Ecto neural progenitor cell (in vitro differentiated cells): ENCODE measurements around the gene SMAD6.
A peak's percentile ranks its signal among the peaks of the same experiment; 100 is the strongest.

Experiments
- DNase-seq: peaks from one replicate; pipeline ENCODE4 v3.0.0-alpha.2; 2018; ENCODE audit warnings: low spot score

The SMAD6 gene

DNA sequence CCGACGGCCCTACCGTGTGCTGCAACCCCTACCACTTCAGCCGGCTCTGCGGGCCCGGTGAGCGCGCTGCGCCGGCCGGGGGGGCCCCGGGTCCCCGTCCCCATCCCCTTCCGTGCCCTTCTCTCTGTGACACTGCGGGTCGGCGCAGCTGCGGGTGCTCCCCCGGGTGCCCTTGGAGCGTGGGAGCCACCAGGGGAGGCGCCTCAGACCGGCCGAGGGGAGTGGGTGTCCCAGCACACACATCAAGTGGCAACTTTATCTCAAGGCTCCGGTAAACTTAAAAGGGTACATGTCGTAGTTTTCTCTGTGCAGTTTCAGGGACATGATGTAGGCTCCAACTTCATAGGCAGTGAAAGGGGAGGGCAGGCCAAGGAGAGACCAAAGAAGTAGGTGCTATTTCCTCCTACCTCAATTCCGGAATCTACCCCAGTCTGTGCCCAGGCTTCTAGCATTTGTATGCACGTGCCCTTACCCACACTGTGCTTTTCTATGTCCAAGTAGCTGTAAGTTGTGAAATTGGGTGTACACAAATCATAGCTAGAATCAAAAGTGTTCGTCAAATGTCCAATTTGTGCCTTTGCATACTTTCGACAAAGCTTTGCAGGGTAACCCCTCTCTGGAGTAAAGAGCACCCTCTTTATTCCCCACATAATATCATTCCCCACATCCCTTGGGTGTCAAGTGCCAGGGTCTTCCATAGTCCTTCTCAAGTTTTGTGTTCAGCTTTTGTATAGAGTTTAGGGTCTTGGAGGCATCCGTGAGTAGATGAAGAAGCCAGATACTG, 2.2 kb downstream of the SMAD6 start:
- DNase-seq = peak; percentile 56

DNA sequence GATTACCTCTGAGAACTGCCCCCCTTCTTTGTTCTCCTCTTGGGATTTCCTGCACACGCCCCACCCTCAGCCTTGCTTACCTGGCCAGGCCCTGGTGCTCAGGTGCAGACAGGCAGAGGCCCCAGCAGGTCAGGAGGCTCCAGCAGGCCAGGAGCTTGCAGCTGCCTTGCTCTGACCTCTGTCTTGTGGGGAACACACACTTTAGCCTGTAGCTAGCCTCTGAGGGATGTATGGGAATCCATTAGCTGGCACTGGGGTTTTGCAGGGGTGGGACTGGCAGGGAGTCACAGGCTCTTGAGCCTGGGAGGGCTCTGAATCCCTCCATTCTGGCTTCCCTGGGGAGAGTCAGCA, 2.7 kb downstream of the SMAD6 start:
- DNase-seq = no peak

DNA sequence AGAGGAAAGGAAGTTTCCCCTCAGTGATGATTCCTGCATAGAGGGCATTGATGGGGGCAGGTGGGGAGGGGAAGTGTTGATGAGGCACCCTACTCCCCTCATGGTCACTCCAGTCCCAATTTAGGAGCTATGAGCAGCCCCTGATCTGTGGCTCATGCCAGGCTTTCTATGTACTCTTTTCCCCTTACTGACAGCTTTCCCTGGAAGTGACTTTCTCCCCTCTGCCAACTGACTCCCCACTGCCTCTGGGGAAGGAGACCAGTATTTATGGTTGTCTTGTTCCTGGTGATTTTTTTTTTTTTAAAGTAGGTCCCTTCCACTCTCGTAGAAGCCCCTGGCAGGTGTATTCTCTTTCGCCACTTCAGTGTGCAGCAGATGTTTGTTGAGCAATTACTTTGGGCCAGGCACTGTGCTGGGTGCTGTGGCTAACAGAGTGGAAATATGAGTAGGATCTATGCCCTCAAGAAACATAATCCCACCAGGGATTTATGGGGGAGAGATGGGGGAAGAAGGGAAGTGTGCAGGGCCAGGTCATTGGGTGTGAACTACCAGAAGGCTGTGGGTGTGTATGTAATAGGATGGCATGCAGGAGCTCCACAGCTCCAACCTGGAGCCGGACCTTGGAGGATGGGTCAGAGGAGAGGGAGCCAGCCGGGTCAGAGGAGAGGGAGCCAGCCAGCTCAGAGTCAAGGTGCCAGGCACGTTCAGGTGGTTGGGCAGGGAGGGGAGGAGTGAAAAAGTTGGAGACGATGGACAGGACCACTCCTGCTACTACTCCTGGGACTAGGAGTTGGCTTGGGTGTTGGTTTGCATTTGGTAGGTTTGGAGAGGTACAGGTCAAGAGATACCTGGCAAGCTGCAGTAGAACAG, 3.5 kb downstream of the SMAD6 start:
- no peak for DNase-seq

DNA sequence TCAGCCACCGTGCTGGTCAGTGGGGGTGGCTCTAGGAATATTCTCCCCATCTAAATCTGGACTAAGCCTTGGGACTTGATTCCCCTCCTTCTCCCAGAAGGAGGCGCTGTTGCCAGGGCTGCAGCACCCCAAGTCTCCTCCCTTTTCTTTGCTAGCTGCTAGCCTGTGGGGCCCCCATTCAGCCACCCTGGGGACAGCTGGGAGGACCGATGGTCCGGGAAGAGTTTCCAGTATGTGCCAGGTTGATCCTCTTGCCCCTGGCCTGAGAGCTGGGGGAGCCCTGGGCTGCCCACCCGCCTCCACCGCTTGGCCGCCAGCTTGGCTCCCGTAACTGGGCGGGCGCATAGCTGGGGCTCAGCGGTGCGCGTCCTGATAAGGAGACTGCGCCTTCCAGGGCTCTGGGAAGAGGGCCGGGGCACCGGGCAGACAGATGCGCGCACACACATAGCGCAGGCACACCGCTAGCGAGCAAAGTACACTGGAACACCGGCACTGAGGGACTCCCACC, 4.2 kb downstream of the SMAD6 start:
- DNase-seq = no peak

DNA sequence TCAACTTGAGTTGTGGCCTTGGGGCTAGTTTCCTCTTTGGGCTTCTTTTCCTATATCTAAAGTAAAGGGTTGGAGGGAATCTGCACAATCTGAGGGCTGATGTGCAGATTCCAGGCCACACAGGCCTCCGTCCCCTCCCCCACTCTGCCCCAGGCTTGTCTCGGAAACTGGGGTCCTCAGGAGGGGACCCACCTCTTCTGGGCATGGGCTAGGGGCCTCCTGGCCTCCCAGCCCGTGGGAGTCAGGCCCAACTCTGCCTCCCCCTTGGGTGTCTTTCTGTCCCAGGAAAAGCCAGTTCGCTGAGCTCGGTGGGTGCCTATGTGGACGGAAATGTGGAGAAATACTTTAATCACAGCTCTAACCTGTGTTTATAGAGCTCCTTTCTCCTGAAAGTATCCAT, 4.8 kb downstream of the SMAD6 start:
- DNase-seq = no peak

DNA sequence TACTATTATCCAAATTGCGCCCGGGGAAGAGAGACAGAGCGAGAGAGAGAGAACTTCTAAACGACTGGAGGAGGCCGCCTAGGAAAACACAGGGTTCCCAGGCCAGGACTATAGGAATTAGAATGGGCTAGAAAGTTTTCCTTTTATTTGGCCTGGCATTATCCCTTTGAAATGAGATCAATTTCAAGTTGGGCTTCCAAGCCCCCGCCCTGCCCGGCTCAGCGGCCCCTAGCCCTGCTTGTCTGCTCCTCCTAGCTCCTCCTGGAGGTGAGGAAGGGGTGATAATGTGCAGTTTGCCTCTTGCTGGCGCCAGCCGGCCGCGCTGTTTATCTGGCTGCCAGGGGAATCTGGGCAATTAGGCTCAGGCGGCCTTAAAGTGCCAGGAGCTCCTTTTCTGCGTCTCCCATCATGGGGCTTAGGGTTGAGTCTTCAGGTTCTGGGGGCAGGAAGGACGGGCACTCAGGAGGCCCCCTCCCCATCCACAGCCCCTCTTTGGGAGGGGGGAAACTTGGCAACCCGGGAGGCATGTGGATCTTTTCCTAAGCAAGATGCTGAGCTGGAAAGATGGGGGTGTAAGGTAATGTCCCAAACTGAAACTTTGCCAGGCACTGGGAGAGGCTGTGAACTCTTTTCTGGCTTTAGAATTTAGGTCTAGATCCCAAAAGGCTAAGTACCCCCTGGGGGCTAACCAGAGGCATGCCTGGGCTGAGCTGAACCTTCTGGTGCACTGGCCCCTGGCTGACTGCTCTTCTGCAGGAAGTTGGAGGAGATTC, 5.5 kb downstream of the SMAD6 start:
- peak; percentile 80 for DNase-seq

DNA sequence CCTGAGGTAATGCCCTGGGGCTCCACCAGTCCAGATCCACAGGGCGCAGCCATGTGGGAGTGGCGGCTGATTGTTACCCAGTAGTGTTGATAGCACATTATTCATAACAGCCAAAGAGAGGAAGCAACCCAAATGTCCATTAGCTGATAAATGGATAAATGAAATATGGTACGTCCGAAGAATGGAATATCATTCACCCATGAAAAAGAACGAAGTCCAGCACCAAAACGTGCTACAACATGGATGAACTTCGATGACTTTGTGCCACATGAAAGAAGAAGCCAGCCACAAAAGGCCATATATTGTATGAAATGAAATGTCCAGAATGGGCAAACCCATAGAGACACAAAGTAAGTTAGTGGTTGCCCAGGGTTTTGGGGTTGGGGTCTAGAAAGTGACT, 6.4 kb downstream of the SMAD6 start:
- no peak for DNase-seq

DNA sequence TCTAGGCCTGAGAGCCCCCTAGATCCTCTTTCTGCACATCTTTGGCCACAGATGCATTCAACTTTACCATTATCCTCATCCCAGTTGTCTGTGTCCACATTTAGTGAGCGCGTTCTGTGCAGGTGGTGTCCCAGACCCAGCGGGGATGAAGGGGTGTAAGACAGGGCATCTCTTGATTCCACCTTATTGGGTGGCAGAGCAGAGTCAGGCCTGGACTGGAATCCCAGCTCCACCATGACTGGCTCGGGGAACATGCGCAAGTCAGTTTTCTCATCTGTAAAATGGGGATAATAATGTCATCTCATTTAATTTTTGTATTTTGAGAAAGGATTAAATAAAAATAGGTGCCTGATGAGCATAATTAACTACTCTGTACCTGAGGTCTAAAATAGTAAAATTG, 7.8 kb downstream of the SMAD6 start:
- no peak for DNase-seq

DNA sequence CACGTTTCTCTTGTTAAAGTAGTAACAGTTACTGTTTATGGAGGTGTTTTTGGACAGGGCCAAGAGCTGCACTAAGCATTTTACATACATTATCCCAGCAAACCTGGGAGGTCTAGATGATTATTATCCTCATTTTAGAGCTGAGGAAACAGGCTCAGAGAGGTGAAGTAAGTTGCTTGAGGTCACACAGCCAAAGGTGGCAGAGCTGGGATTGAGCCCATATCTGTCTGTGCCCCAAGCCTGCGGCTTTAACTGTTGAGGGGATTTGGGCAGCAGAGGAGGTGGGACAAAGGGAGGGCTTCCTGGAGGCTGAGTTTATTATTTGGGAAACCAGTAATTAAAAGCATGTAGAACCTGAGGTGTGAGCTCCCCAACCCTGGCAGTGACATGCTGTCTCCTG, 9.2 kb downstream of the SMAD6 start:
- DNase-seq = no peak

DNA sequence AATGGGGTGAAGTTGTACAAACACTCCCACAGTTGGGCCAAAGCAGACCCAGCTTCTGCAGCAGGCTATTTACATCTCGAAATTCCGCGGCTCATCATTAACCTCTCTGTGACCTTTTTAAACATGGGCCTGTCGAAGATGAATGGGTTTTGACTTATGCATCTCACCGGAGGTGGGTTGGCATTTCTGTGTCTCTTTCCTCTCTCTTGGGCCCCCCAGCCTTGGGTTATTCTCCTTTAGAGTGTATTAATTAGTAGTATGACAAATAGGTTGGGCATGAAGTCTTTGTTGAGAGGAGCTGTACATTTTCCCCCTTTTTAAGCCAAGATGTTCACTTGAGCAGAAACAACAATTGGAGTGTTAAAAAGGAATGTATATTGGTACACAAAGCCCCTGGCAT, 9.8 kb downstream of the SMAD6 start:
- DNase-seq = no peak

DNA sequence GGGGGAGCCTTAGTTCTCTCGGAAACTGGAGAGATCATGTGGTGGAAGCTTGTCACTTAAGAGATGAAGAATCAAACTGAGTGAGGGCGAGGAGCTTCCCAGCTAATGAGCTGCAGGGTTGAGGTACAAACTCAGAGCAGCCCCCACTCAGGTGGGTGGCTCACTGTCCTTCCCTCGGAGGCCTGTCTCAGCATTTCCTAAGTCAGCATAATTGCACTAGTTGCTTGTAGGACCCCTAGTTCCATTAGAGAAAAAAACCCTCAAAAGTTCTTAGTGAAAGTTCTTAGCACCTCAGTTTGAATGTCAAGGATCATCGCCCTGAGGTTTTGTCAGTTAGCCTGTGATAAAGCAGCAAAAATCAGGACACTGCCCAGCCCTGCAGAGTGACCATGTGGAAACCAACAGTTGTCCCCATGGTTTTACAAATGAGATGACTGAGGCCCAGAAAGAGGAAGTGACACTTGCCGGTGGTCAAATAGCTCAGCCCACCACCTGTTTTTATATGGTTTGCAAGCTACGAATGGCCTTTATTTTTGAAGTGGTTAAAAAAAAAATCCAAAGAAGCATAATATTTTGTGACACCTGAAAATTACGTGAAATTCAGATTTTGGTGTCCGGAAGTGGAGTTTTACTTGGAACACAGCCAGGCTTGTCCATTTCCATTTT, 11.9 kb downstream of the SMAD6 start:
- DNase-seq = no peak

DNA sequence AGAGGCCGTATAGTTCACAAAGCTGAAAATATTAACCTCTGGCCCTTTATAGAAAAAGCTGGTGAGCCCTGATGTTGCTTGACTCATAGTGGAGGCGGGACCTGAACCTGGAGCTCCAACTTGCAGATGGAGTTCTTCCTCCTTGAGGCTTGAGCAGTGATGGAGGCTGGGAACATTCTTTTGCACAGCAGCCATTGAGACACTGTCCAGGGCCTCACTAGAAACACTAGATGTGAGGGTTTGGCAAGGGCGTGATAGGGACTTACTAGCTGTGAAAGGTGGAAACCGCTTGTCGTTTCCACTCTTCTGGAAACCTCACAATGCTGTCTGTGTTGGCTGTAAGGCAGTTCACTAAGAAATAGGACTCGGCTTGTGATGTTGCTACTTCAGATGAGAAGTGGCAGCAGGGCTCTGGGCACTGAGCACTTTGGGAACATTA, 12.5 kb downstream of the SMAD6 start:
- no peak for DNase-seq

DNA sequence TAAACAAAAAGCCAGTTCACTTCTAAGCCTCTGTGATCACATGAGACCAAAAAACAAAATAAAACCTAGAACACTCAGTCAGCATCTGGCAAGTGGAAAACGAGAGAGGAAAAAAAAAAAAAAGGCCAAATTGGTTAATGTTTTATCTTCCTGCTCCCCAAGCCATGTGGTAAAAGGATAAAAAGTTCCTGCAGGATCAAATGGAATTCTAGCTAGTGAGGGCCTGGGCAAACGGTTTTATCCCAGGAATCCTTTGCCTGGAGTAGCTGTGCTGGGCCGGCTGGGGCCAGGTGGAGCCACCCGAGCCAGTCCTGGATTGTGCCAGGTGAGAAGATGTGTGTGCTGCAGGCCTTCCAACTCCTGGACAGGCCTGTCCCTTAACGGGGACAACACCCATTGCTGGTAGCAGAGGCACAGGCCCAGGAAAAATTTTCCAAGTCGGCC, 13.2 kb downstream of the SMAD6 start:
- DNase-seq = no peak

DNA sequence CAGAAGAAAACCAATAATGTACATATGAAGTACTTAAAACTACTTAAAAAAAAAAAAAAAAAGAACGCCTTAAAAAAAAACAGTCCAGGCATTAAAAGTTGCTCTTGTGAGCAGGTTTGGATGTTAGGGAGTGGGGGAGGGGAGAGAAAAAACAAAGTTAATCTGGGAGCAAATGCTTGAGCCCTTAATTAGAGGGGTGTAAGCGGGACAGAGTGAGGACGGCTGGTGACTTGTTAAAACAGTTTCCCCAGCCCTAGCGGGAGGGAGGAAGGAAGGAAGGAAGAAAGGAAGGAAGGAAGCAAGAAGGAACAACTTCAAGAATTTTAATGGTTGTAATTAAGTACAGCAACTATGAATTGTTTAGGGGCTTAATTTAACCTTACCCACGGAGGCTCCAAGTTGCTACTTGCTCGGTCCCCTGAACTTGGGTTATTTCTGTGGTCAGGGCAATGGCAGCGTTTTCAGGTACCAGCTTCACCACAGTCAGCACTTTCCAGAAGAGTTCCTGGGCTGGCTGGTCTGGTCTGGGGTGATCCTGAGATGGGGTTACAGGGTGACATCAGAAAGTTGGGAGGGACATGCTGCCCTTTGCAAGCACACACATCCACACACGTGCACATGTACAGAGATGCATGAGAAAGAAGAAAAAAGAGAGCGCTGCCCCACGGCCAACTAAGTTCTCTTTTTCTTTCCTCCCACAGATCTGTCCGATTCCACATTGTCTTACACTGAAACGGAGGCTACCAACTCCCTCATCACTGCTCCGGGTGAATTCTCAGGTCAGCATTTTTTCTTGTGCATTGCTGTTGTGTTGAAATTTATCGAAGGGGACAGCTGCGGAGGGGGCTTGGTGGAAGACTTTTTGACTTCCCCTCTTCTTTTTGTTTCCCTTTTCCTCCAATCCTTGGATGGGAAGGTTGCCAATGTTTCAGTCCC, 14.0 kb downstream of the SMAD6 start:
- no peak for DNase-seq

DNA sequence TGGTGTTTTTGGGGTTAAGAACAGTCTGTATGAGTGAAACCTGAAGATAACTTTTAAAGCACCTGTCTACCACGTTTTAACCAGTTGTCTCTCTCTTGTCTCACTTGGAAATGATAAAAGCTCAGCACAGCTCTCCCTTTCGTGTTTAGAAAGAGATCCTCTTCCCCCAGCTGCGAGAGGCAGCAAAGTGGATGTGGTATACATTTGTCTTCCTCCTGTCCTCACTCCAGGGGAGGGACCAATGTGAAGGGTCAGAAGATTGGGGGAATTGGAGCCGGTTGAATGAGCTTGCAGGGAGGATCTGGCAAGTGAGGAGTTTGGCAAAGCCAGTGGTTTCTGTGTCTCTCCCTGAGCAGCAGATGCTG, 14.6 kb downstream of the SMAD6 start:
- no peak for DNase-seq

DNA sequence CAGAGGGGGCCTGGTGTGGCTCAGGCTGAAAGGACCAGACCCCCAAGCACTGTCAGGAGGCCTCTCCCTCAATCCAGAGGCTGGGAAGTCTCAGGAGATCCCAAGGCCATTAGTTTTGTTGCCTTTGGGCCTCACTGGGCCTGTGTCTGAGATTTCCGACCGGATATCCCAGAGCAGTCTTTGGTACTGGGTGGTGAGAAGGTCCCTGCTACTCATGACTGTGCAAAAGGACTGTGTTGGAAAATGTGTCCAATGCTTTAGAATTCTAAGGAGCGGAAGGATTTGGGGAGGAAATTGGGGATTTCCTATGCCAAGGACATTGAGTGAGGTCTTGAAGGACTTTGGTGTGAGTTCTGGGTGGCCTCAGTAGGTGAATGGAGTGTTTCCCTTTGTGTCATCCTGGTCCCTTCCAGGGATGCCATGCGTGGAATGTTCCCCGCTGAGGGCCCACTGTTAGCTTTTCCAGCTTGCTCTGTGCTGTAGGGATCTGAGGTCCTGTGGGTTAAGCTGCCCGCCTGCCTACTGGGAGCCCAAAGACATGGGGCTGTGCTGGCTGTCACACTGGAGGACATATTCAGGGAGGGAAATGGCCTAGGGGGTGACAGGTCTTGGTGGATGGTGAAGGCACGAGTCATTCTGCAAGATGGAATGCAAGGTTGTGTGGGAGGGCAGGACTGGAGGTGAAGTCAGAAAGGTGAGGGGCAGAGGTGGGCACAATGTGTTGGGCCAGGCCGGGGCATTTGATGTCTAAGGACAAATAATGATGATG, 16.4 kb downstream of the SMAD6 start:
- DNase-seq = no peak

DNA sequence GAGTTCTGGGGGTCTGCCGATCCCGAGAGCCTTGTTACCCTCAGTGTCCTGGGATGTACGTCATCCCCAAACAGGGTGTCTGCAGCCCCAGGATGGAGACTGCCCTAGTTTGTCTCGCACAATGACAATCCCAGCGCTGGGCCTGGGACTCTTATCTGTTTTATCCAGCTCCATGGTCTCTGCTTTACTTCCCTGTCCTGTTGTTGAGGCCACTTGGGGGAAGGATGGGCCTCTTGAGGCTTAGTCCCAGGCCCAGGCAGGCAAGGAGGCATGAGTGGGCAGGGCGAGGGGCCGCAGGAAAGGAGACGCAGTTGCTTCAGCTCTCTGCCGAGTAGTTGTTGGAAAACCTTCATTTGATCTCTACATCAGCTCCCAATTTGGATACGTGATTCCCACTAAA, 17.4 kb downstream of the SMAD6 start:
- DNase-seq = no peak

DNA sequence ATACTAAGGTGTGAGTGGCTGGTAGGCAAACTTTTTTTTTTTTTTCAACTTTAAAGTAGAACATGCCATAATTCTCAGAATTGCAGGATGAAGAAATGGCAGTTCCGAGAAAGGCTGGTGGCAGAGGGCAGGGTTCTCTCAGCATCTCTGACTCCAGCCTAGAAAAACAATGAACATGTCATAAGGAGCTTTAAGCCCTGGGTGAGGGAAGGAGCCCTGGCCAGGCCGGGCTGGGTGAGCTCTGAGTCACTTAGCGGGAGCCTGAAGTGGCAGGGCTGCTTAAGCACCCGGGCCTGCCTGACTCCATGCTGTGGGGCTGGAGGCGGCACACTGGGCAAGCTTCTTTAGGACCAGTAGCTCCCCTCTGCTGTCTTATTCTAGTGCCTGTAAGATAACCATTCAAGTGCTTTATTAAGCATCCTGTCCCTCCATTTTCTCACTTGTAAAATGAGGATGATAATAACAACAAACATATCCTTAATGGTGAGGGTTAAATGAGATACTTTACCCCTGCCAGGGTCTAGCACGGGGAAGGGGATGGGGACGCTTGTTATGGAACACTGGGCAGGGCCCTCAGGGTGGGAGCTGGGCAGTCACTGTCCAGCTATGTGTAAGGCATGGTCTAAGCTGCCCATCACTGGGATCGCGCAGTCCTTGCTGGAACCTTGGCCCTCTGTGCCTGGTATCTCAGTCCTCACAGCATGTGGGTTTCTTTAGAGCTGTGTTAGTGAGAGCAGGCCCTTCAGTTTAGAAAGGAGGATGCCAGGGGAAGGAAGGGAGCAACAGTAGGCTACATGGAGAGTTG, 18.4 kb downstream of the SMAD6 start:
- DNase-seq = no peak

DNA sequence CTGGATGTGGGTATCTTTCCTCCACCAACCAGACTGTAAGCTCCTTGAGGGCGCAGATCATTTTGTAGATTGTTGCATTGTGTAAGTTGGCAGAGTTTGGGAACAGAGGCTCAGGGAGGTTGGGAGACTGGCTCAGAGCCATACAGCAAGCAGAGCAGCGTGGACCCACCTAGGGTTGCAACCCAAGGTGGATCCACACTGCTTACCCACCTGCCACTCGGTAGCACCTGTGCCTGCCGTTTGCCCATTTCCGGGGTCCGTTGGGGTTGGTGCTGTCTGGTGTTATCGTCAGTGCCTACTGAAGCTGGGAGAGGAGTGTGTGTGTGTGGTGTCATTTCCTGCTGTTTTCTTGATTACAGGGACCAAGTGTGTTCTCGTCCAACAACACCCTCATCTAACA, 19.0 kb downstream of the SMAD6 start:
- DNase-seq = no peak
